ENCODE results near the gene OBP2A. TPM values are rescaled to one million over a fixed set of nuclear protein-coding genes. Genes with fewer than 3 reads are reported as not detected.

OBP2A gene
- total RNA-seq, 1 donor from 2014 or later: not detected

DNA sequence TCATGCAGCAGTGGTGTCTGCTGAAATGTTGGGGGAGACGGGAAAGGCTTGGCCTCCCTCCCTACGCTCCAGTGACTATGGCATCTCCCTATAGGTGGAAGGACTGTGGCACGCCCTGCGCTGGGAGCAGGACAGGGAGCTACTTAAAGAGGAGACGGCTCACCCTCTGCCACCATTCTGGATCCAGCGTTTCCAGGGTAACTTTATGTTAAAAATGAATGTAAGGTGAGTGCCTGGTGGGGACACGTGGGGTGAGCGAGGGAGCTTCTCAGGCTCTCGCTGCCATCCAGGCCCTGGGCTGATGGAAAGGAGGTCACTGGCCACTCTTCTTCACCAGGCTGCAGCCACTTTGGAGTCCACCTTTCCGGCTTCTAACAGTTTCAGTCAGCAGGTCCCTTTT, 31.3 kb downstream of the OBP2A start:
- no peak for DNase-seq (ENCODE audit: low read depth, low spot score)

DNA sequence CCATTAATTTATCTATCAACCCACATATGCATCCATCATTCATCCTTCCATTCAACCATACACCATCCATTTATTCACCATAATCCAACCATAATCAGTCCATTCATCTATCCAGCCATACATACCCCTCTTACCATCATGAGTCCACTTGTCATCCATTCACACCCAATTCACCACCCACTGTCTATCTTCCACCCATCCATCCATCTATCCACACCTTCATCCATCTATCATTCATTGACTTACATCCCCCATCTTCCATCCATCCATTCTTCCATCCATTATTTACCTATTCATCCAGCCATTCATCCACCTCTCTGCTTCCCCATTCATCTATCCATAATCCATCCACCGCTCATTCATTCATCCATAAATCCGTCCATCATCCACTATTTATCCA, 33.4 kb downstream of the OBP2A start:
- DNase-seq (ENCODE audit: low read depth, low spot score): no peak

DNA sequence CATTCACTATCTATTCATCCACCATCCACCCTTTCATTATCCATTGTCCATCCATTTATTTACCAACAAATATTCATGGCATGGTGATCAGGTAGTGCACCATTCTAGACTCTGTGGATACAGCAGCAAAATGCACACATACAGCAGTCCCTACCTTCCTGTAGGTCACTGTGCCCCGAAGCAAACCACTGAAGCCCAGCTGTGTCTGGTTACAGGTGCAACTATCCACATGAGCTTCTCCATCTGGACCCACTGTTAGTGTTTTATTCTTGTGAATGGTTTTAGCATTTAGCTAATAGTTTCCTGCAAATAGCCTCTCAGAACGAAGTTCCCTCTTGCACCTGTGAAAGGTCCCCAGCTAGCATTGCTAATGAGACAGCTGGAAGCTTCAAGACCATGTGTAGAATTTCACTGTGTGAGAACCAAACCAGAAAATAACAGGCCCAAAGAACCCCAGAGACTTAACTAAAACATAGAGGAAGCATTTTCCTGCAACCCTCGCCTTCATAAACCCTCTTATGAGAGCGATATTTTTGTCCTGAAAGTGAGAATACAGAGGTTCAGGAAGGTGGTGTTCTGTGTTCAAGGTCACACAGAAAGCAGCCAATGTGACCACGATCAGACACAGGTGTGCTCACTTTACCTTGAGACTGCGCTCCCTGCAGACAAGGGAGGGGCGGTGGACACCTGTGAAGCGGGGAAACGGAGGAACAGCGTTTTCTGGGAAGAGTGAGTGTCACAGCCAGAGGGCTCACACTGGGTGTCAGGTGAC, 34.1 kb downstream of the OBP2A start:
- DNase-seq (ENCODE audit: low read depth, low spot score): no peak

DNA sequence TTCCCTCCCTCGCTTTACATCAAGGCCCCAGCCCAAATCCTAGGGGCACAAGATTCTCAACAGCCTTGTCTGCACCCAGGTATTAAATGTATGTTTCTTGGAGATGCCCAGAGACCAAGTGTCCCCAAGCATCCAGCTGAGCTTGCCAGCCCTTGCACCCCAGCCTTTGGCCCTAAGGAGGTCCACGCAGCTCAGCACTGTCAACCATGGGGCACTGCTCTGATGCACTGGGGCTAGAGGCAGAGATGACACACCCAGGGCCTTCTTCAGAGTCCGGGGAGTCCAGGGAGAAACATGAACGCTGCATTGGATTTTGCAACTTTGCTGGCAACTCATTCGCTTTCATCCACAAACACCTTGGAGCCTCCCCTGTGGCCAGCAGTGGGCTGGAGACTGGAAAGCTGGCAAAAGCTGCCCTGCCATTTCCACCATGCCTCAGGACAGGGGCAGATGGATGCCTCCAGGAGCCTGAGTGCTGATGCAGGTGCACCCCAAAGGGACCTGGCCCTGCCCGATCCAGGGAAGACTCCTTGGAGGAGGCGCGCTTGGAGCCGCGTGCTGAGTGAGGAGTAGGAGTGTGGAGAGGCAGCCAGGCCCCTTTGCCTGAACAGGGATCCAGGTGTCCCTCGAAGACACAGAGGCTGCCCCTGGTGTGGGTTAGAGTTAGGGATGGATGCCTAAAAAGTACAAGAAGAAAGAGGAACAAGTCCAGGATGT, 34.9 kb downstream of the OBP2A start:
- DNase-seq (ENCODE audit: low read depth, low spot score): no peak

DNA sequence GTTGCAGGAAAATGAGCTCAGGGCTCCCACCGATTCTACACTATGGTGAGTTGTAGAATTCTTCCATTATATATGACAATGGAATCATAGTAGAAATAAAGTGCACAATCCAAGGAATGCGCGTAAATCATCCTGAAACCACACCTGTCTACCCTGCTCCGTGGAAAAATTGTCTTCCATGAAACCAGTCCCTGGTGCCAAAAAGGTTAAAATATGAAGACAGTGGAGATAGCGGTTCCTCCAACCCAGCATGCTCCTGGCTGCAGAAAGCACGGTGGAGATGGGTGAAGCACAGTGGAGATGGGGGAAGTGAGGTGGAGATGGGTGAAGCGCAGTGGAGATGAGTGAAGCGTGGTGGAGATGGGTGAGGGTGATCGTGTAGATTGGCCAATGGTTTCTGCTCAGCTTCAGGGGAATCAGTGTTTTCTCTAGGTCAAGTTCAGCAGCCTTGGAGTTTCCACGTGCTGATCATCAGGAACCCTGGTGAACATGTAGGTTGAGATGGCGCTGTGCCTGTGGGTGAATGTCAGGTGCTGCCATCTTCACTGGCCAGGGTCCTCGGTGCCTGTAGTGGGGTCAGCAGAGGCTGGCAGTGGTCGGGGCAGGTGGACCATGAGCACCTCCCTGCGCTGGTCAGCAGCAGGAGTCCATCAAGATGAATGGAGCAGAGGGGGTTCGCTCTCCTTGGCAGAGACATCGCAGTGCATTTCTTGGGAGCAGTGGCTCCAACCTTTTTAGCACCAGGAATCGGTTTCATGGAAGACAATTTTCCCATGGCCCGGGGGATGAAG, 35.9 kb downstream of the OBP2A start:
- no peak for DNase-seq (ENCODE audit: low read depth, low spot score)

DNA sequence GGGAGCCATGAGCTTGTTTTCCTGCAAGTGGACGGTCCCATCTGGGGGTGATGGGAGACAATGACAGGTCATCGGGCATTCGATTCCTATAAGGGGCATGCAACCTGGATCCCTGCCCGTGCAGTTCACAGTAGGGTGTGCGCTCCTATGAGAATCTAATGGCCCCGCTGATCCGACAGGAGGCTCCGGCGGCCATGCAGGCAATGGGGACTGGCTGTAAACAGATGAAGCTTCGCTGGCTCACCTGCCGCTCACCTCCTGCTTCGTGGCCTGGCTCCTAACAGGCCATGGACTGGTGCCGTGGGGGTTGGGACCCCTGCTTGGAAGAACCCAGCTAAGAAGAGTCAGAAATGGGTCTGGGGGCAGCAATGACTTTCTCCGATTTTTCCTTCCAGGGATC, 36.6 kb downstream of the OBP2A start:
- DNase-seq (ENCODE audit: low read depth, low spot score): no peak

DNA sequence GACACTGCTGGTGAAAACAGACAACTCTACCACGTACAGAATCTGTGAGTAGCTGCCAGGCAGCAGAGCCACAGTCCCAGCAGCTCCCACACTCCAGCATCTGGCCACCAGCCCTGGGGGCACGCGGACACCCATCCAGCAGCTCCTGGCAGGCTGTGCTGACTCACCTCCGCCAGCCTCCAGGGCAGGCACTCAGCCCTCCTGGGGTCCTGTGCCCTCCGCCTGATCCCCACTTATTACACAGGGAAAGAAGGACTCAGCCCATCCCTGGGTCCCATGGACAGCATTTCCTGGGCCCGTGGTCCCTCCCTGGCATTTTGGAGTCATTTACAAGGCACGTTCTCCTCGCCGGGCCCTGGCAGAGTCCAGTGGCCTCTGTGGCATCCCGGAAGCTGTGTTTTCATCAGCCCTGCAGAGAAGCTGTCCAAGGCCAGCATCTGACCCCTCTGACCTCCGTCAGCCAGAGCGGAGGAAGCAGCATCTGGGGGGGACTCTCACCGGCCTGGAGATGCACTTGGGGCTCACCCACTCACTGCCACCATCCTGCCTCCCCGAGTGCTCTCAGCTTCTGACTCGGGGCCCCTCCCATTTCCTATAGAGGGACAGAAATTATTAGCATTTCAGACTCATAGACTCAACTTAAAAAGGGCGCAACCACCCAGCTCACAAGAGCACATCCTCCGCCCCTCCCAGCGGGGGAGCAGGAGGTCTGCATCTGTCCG, 37.2 kb downstream of the OBP2A start:
- DNase-seq (ENCODE audit: low read depth, low spot score): no peak

DNA sequence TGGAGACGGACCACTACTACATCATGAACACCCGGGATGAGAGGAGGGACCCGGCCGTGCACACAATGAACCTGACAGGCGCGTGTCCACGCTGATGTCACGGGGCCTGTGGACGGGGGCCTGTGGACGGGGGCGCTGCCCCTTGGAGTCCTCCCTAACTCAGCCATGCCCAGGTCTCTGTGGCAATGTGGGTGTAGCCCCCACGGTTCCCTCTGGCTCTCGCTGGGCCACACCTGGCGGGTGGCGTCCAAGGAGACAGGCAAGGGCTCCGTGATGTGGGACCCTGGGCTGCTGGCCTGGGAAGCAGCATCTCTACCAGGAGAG, 37.7 kb downstream of the OBP2A start:
- DNase-seq (ENCODE audit: low read depth, low spot score): no peak

DNA sequence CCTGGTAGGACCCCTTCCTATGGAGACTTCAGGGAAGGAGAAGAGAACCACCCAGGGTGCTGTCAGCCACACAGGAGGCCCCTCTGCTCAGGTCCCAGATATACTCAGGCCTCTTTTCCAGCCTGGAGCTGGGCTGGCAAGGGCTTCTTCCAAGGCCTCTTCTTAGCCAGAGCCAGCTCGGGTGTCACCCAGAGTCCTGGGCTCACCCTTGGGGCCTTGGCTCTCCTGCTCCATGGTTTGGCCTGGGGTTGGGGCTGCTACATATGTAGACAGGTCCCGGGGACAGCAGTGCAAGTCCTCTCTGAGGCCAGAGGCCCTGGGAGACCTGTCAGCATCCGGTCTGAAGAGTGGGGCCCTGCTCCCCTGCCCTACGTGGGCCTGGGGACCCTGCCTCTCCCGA, 38.4 kb downstream of the OBP2A start:
- DNase-seq (ENCODE audit: low read depth, low spot score): no peak

DNA sequence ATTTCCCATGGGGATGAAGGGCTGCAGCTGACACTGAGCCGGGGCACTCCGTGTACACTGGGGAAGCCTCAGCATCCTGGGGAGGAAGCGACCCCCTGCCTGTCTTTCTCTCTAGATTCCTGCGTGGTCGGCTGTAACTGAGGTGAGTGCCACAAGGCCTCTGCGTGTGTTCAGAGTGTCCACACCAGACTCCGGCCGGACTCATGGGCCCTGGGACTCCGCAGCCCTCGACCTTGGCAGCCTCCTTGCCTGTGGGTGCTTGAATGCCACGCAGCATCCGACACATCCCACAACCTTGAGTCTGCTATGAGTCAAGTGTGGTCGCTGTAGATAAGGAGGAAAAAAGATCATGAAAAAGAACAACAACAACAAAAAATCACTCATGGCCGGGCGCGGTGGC, 39.0 kb downstream of the OBP2A start:
- DNase-seq (ENCODE audit: low read depth, low spot score): no peak

DNA sequence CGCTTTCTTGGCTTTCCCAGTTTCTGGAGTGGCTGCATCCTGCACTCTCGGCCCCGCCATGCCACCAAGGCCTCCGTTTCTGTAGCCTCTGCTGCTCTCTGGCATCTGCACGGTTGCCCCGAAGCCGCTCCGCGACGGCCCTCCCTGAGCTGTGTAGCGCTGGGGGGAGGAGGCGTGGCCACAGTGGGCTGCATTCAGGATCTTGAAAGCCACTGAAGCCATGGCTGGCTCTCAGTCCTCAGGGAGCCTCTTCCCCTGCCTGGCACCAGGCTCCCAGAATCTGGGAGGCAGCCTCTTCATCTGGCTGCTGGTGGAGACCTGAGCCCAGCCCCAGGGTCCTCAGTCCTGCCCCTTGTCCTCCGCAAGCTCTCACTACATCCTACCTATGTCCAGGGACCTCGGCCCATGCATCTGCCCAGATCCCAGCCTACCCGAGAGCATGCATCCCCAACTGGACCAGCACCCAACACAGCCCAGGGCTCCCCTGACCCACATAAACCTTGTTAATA, 40.7 kb downstream of the OBP2A start:
- DNase-seq (ENCODE audit: low read depth, low spot score): no peak

DNA sequence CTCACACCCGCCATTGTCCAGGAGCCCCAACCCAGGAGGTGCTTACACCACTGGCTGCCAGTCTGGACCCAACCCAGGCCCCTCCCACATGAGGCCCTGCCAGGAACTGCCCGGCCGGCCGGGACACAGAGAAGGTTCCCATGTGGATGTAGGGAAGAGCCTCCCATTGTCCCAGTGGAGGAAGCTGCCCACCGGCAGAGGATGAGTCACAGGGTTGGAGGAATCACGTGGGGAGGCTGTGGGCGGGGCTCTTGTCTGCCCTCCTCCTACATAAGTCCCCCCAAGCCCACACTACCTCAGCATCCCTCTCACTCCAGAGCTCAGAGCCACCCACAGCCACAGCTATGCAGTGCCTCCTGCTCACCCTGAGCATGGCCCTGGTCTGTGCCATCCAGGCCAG, 41.7 kb downstream of the OBP2A start:
- no peak for DNase-seq (ENCODE audit: low read depth, low spot score)

DNA sequence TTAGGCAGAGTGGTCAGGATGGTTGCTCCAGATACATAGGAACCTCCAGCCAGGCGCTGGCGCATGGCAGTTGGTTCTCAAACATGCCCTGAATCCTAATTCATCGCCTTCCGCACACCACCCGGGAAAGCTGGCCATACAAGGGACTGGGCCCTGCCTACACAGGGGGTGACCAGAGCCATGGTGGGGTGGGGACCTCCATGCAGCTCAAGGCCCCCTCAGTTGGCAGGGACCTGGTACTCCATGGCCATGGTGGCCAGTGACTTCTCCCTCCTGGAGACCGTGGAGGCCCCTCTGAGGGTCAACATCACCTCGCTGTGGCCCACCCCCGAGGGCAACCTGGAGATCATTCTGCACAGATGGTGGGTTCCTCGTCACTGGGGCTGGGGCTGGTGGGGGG, 42.4 kb downstream of the OBP2A start:
- DNase-seq (ENCODE audit: low read depth, low spot score): no peak

DNA sequence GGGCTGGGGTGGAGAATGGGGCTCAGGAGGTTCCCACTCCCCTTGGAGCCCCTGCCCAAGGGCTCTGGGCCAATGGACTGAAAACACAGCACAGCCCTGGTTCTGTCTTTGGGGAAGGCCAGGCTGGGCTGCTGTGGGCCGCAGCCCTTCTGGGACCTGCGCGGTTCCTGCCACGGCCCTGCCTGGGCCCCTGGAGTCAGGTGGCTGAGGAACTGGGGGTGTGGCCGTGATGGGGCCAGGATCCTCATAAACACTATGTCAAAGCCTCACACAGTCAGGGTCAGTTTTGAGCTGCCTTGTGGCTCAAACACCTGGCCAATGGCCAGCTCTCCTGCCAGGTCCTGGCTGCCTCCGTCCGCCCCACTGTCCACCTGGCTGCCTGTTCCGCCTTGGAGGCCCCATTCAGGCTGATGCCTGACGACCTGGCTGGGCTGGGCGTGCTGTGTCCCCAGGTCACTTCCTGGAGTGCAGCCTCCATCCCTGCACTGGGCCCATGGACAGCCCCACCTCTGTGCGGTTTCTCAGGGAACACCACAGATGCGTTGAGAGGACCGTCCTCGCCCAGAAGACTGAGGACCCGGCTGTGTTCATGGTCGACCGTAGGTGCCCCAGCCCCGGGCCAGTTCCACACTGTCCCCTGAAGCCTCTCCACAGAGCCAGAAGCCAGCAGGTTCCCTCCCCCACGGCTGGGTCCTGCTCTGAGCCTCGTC, 43.1 kb downstream of the OBP2A start:
- DNase-seq (ENCODE audit: low read depth, low spot score): no peak

DNA sequence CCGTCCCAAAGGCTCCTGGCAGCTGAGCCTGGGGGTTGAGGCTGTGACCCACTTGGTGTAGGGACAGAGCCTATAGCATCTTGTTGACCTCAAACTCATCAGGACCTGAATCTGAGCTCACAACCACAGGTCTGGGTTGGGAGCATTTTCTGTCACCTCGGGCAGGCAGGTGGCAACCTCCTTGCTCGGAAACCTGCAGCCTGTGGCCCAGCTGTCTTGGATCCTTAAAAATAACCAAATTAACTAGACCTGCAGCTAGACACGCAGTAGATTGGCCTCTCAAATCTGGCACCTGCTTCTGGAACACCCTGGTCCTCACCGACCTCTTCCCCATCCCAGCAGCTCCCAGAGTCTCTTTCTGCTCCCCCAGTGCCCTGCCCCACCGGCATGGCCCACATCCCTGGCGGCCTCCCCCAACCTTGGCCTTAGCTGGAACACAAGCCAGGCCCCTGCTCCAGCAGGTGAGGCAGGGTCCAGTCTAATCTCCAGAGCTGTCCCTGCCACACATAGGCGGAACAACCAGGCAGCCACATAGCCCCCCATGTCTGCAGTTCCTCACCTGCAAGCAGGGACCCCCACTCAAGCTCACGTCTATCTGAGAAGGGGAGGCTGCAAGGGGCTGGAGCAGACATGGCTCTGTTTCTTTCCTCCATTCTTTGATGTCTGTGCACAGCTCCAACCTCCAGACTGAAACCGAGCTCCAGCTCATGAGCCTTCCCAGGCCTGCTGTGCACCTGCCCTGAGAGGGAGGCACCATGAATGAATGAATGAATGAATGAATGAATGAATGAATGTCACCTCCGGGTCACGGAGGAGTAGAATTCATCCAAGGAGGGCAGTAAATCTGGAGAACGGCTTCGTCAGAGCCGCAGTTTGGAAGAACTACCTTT, 43.9 kb downstream of the OBP2A start:
- DNase-seq (ENCODE audit: low read depth, low spot score): no peak

DNA sequence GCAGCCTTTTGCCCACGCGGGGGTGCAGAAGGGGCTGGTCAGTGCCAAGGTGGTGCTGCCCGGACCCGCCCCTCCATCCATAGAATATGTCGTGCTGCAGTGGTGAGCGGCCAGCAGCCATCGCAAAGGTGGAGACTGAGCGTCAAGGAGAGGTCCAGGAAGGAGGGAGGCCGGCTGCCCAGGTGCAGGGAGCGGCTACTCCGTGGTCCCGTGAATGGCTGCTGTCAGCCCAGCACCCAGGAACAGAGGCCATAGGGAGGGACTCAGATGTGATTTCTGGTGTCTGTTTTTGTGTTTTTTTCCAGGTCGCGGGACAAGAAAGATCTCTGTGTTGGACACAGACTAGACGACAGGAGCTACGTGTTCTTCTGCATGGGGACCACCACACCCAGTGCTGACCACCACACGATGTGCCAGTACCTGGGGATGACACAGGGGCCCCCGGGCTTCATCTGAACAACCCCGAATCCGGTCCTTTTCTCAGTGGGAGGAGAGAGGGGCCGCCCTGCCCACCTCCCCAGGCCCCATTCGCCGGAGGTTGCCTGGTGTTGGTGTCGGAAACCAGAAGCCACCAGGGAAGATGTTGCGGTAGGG, 44.7 kb downstream of the OBP2A start:
- DNase-seq (ENCODE audit: low read depth, low spot score): no peak

DNA sequence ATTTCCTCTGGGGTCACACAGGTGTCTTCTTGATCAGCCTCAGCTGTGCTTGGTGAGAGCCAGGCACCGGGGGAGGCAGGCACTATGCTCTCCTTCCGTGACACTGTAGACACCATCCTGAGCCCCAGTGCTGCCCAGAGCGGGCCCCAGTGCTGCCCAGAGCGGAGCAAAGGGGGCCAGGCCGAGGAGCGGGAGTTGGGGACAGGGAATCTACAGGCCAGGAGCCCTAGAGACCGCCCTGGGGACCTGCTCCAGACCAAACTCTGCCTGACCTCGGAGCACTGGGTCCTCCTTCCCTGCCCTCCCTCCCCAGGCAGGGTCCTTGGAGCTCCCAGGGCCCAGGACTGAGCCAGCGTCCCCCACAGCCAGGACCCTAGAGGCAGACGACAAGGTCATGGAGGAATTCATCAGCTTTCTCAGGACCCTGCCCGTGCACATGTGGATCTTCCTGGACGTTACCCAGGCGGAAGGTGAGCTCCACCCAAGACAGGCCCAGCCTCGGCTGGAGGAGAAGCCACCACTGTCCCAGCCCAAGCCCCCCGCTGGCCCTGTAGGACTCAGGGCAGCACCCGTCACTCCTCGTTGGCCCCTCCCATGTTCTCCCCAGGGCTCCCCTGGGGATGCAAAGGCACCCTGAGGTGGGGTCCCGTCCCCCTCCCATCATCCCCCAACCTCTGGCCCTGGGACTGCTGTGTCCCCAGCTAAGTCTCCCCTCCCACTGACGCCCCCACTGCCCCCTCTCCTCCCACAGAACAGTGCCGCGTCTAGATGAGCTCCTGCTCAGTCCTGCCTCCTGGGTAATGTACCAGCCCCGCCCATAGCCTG, 45.8 kb downstream of the OBP2A start:
- no peak for DNase-seq (ENCODE audit: low read depth, low spot score)

DNA sequence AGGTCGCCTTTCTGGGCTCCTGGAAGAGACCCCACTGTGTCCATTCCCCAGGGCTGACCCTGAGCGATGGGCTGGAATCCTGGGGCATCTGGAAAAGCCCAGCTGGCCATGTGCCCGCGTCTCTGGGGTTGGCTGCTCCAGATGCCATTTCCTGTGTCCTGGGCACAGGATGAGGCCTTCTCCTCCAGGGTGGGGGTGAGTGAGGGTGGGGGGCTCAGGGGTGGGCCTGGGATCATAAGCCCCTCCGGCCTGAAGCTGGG, 46.3 kb downstream of the OBP2A start:
- DNase-seq (ENCODE audit: low read depth, low spot score): no peak

DNA sequence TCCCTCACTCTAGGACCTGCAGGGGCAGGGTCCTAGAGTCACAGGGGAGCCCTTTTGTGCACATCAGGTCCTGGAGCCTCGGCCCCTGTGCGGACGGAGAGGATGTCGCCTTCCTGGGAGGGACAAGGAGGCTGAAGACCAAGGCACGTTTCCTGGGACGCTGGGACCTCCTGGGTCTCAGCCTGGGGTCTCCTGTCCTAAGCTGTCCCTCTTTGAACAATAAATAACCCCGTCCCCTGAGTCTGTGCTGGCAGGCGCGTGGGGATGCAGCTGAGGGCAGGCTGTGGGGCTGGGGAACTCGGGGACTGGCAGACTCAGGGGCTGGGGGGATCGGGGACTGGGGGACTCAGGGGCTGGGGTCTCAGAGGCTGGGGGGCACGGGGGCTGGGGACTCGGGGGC, 46.7 kb downstream of the OBP2A start:
- no peak for DNase-seq (ENCODE audit: low read depth, low spot score)

All from pulmonary artery endothelial cell (primary cell).